ENCODE results near the gene LIN9.

Gene LIN9

DNA sequence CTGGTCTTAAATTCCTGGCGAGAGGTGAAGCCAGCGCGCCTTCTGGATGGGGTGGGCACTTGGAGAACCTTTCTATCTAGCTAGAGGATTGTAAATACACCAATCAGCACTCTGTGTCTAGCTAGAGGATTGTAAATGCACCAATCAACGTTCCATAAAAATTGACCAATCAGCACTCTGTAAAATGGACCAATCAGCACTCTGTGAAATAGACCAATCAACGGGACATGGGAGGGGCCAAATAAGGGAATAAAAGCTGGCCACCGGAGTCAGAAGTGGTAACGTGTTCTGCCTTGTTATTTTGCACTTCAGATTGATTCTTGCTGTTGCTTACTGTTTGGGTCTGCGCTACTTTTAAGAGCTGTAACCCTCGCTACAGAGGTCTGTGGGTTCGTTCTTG, 12.0 kb upstream of the LIN9 start:
- no peak for DNase-seq (ENCODE audit: low read depth in 2 of 2)
- no peak overlapping the region for H3K4me3 ChIP-seq (replicated peaks in 1 of 2; ENCODE audit: low read depth in 2 of 2, low read length in 2 of 2)
- TF ChIP-seq, protein P1, sequence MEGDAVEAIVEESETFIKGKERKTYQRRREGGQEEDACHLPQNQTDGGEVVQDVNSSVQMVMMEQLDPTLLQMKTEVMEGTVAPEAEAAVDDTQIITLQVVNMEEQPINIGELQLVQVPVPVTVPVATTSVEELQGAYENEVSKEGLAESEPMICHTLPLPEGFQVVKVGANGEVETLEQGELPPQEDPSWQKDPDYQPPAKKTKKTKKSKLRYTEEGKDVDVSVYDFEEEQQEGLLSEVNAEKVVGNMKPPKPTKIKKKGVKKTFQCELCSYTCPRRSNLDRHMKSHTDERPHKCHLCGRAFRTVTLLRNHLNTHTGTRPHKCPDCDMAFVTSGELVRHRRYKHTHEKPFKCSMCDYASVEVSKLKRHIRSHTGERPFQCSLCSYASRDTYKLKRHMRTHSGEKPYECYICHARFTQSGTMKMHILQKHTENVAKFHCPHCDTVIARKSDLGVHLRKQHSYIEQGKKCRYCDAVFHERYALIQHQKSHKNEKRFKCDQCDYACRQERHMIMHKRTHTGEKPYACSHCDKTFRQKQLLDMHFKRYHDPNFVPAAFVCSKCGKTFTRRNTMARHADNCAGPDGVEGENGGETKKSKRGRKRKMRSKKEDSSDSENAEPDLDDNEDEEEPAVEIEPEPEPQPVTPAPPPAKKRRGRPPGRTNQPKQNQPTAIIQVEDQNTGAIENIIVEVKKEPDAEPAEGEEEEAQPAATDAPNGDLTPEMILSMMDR (IDR thresholded peaks at IDR 0.05; ENCODE audit: low read depth, low read length): no peak

DNA sequence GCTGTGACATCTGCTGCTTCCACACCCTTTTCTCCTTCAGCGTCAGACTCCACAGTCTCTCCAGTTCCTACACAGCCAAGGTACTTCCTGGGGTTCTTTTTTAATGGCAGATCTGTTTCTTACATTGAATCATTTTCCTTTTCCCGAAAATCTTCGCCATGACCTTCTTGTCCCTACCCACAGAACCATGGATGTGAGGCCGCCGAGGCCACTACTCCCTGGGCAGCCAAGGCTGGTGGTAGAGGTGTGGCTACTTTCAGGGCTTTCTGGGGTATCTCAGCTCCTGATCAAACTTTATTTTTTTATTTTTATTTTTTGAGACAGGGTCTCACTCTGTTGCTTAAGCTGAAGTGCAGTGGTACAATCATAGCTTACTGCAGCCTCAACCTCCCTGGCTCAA, 9.5 kb upstream of the LIN9 start:
- TF ChIP-seq, protein P1 (IDR thresholded peaks at IDR 0.05; ENCODE audit: low read depth, low read length): no peak
- H3K4me3 ChIP-seq (replicated peaks in 1 of 2; ENCODE audit: low read depth in 2 of 2, low read length in 2 of 2): no peak overlapping the region

DNA sequence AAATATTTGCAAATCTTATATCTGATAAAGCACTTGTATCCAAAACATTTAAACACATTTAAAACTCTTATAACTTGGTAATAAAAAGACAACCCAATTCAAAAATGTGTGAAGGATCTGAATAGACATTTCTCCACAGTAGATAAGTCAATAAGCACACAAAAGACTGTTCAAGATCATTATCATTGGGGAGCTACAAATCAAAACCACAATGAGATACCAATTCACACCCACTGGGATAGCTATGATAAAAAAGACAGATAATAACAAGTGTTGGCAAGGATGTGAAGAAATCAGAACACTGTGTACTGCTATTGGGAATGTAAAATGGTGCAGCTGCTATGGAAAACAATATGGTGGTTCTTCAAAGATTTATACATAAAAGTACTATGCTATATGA, 5.1 kb upstream of the LIN9 start:
- TF ChIP-seq, protein P1 (IDR thresholded peaks at IDR 0.05; ENCODE audit: low read depth, low read length): no peak
- DNase-seq (ENCODE audit: low read depth in 2 of 2): no peak

More for the DNA sequence above, 9.5 kb upstream of the LIN9 start:
- DNase-seq (ENCODE audit: low read depth in 2 of 2): no peak

DNA sequence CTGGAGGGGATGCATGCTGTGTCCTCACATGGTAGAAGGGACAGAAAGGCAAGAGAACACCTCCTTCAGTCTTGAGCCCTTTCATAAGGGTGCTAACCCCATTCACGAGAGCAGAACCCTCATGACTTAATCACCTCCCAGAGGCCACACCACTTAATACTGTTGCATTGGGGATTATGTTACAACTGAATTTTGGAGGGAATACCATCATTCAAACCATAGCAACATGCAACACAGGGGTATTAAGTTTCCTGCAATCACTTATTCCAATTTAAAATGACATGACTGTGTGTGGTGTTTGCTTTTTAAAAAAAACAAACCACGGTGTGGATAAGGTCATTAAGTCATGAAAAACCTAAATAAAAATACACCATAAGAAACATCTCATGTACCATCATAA, 3.1 kb upstream of the LIN9 start:
- H3K4me3 ChIP-seq (replicated peaks in 1 of 2; ENCODE audit: low read depth in 2 of 2, low read length in 2 of 2): no peak overlapping the region
- TF ChIP-seq, protein P1 (IDR thresholded peaks at IDR 0.05; ENCODE audit: low read depth, low read length): no peak
- no peak for DNase-seq (ENCODE audit: low read depth in 2 of 2)

More for the DNA sequence above, 5.1 kb upstream of the LIN9 start:
- H3K4me3 ChIP-seq (replicated peaks in 1 of 2; ENCODE audit: low read depth in 2 of 2, low read length in 2 of 2): no peak overlapping the region

DNA sequence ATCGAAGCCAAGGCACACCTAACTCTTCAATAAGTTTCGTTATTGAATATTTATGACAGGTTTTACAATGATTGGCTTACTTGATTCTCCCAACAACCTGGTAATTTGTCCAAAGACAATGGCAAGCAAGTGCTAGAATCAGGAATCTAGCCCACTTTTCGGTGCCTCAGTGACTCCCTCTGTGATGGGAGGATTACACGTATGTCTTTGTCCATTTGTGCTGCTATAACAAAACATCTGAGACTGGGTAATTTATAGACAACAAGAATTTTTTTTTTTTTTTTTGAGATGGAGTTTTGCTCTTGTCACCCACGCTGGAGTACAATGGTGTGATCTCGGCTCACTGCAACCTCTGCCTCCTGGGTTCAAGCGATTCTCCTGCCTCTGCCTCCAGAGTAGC, 2.4 kb upstream of the LIN9 start:
- TF ChIP-seq, protein P1 (IDR thresholded peaks at IDR 0.05; ENCODE audit: low read depth, low read length): no peak
- H3K4me3 ChIP-seq (replicated peaks in 1 of 2; ENCODE audit: low read depth in 2 of 2, low read length in 2 of 2): no peak overlapping the region
- no peak for DNase-seq (ENCODE audit: low read depth in 2 of 2)

DNA sequence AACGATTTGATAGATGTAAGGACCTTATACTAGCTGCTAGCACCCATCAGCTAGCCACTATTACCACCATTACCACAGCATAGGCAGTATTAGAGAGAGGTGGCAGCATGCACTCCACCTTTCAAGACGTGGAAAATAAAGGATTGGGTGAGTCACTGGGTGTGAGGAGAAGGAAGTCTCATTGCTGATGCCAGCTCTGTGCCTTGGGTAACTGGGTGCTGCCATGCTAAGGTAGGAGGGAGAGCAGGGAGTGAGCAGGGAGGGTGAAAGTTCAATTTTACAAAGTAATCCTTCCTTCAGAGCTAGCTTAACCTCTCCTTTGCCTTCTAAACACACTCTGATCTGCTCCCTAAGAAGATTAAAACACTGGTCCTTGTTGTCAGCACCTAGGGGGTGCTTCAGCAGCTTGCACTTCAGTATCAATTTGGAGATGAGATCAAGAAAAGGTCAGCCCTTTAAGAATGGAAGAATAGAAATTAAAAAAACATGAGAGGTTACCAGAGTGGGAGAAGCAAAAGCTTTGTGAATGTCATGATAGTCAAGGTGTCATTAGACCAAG, 1.8 kb upstream of the LIN9 start:
- DNase-seq (ENCODE audit: low read depth in 2 of 2): no peak
- no peak overlapping the region for H3K4me3 ChIP-seq (replicated peaks in 1 of 2; ENCODE audit: low read depth in 2 of 2, low read length in 2 of 2)
- TF ChIP-seq, protein P1 (IDR thresholded peaks at IDR 0.05; ENCODE audit: low read depth, low read length): no peak

DNA sequence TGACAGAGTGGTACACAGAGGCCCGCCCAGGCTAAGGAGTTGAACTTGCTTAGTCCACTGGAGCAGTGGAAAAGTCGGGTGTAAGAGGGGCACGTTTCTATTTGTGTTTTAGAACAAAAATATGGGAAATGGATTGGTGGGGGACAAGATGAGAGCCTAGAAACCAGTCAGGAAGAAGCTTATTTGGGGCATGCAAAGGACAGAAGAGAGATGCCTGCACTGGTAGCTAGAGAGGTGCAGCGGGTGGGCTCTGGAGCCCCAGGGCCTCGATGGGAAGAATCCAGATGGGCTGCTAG, 1.2 kb upstream of the LIN9 start:
- no peak for DNase-seq (ENCODE audit: low read depth in 2 of 2)
- TF ChIP-seq, protein P1 (IDR thresholded peaks at IDR 0.05; ENCODE audit: low read depth, low read length): no peak
- no peak overlapping the region for H3K4me3 ChIP-seq (replicated peaks in 1 of 2; ENCODE audit: low read depth in 2 of 2, low read length in 2 of 2)

Data from cardiac fibroblast (primary cell).